Skeletal muscle satellite cell (primary cell): ENCODE measurements around the gene DTNB.
"Not testable (repeated sequence)": the region's sequence is repeated elsewhere in the genome, so short reads cannot be mapped to it uniquely, and the experiment has no call there.

Experiments
- H3K27me3 ChIP-seq: 2 replicates; pipeline ENCODE4 v1.7.0; 2013; ENCODE audit warnings: low read length; ENCODE audit not compliant: control insufficient read depth, insufficient read depth
- H3K36me3 ChIP-seq: 2 replicates; pipeline ENCODE4 v1.7.0; 2013; ENCODE audit warnings: mild to moderate bottlenecking, control low read depth, low read length; ENCODE audit not compliant: insufficient read depth
- H3K4me1 ChIP-seq: 2 replicates; pipeline ENCODE4 v1.7.0; 2013; ENCODE audit warnings: low read length; ENCODE audit not compliant: control insufficient read depth, insufficient read depth
- H3K4me2 ChIP-seq: 2 replicates; pipeline ENCODE4 v1.7.0; 2013; ENCODE audit warnings: mild to moderate bottlenecking, low read length
- H3K4me3 ChIP-seq: 2 replicates; pipeline ENCODE4 v1.7.0; 2013; ENCODE audit warnings: low read length
- H3K9ac ChIP-seq: 2 replicates; pipeline ENCODE4 v1.7.0; 2013; ENCODE audit warnings: mild to moderate bottlenecking, low read depth, low read length, moderate library complexity
- H3K9me3 ChIP-seq: replicated peaks from 2 replicates; pipeline ENCODE4 v1.7.0; 2013; ENCODE audit warnings: mild to moderate bottlenecking, control low read depth, low read length

Gene DTNB

DNA sequence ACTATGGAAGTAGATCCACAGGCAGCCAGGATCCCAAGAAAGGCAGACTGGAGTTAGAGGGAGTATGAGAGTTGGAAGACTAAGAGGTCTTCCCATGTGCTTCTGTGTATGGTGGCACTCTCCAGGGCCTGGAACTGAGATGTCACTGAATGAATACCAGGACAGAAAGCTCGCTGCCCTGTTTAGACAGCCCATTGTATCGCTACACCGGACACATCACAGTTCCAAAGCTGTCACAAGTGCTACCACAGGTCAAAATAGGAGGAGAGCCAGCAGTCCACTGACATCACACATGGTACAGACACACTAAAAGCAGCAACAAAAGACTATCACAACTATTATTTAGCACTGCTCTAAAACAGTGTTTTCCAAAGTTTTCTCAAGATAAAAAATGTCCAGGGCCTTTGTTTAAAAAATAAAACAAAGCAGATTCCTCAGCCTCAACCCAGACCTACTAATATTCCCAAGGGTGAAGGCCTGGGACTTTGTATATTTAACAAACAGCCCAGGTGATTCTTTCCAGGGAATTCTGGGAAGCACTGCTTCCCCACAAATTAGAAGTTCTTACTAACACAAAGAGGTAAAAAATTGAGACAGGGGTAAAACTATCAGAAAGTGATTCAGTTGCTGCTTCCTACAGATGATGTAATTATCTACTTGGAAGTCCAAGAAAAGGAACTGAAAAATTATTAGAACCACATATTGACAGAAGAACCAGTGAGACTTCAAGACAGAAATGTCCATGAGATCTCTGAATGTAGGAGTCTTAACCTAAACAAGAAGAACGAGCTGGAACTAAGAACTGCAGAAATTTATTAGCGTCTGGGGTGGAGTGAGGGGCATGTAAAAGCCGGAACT, 116.0 kb downstream of the DTNB start:
- Histone ChIP-seq H3K36me3 (no peaks in the 10 kb centered on the region), H3K27me3 (no peaks in the 10 kb centered on the region), H3K9me3 (no peaks in the 10 kb centered on the region), H3K4me1 (peaks cover 13% of the 10 kb centered on the region), H3K4me2 (no peak overlapping the region), H3K9ac (no peak overlapping the region), H3K4me3 (no peak overlapping the region)

DNA sequence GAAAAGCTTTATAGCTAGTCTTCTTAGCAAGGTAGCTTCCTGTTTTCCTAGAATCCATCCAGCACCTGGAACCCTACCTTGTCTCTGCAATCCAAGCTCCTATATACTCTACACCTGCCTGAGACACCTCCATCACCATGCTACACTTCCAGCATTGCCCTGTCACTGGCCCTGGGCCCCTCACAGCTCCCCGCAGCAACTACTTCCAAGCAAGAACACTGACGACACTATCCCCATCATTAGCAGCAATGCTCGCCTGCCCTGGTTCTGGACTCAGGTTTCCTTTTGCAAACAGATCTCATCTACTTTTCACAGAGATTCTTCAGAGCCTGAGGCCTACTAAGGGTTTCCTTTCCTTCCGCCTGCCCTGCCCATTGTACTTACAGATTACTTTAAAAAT, 121.1 kb downstream of the DTNB start:
- H3K4me1 ChIP-seq: no peaks in the 10 kb centered on the region
- H3K36me3 ChIP-seq: no peaks in the 10 kb centered on the region
- H3K9me3 ChIP-seq: no peaks in the 10 kb centered on the region
- H3K4me2 ChIP-seq: no peak overlapping the region
- H3K9ac ChIP-seq: no peak overlapping the region
- H3K4me3 ChIP-seq: no peak overlapping the region
- H3K27me3 ChIP-seq: no peaks in the 10 kb centered on the region

DNA sequence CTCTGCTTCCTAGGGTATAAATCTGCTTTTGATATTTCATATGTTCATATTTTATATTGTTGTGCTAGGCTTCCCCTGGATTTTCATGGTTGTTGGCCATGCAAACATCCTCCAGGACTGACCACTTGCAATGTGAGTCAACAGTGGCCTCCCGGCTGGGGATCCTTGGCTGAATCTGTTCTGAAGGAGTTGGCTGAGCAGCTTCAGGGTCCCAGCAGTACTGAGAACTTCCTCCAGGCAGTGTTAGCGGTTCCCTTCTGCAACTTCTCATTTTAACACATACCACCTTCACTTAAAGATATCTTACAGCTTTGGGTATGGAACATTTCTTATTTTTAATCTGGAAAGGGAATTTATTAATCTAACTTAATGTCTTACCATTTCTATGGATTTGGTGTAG, 122.1 kb downstream of the DTNB start:
- no peak overlapping the region for H3K9ac ChIP-seq
- H3K9me3 ChIP-seq: no peaks in the 10 kb centered on the region
- H3K4me2 ChIP-seq: no peak overlapping the region
- no peaks in the 10 kb centered on the region for H3K36me3 ChIP-seq
- no peaks in the 10 kb centered on the region for H3K4me1 ChIP-seq
- no peak overlapping the region for H3K4me3 ChIP-seq
- no peaks in the 10 kb centered on the region for H3K27me3 ChIP-seq

GRCh38 chr2:25549571-25549970, 123.8 kb downstream of the DTNB start:
- H3K4me2 ChIP-seq, H3K4me1 ChIP-seq, H3K9ac ChIP-seq, H3K27me3 ChIP-seq, H3K36me3 ChIP-seq, H3K9me3 ChIP-seq, H3K4me3 ChIP-seq: not testable (repeated sequence)

GRCh38 chr2:25548601-25549000, 124.8 kb downstream of the DTNB start:
- Histone ChIP-seq H3K4me3 (no peak overlapping the region), H3K4me1 (no peaks in the 10 kb centered on the region)

GRCh38 chr2:25546852-25547251, 126.5 kb downstream of the DTNB start:
- no peaks in the 10 kb centered on the region for H3K9me3 ChIP-seq
- no peak overlapping the region for H3K4me2 ChIP-seq
- H3K36me3 ChIP-seq: no peaks in the 10 kb centered on the region
- H3K4me1 ChIP-seq: no peaks in the 10 kb centered on the region
- no peak overlapping the region for H3K9ac ChIP-seq
- no peaks in the 10 kb centered on the region for H3K27me3 ChIP-seq
- no peak overlapping the region for H3K4me3 ChIP-seq

More at GRCh38 chr2:25548601-25549000, 124.8 kb downstream of the DTNB start:
- H3K4me2 ChIP-seq: no peak overlapping the region
- no peaks in the 10 kb centered on the region for H3K27me3 ChIP-seq
- no peaks in the 10 kb centered on the region for H3K9me3 ChIP-seq
- no peak overlapping the region for H3K9ac ChIP-seq
- H3K36me3 ChIP-seq: no peaks in the 10 kb centered on the region

DNA sequence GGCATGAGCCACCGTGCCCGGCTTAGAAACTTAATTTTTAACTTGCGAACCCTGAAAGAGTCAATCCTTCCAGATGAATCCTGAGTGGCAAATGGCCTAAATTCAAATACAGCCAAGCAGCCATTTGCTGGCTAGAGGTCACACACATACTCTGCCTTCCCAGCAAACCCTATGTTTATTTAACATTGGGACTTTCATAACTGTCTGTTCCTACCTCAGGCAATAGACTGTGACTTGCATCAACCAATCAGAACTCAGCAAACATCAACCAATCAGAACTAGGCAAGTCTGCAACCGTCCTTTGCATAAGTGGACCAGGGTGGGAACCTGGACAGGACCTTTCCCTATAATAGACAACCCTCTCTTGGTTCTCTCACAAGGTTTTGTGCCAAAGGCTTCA, 127.5 kb downstream of the DTNB start:
- no peak overlapping the region for H3K9ac ChIP-seq
- no peaks in the 10 kb centered on the region for H3K9me3 ChIP-seq
- H3K27me3 ChIP-seq: no peaks in the 10 kb centered on the region
- no peaks in the 10 kb centered on the region for H3K4me1 ChIP-seq
- H3K36me3 ChIP-seq: no peaks in the 10 kb centered on the region
- no peak overlapping the region for H3K4me3 ChIP-seq
- H3K4me2 ChIP-seq: no peak overlapping the region

DNA sequence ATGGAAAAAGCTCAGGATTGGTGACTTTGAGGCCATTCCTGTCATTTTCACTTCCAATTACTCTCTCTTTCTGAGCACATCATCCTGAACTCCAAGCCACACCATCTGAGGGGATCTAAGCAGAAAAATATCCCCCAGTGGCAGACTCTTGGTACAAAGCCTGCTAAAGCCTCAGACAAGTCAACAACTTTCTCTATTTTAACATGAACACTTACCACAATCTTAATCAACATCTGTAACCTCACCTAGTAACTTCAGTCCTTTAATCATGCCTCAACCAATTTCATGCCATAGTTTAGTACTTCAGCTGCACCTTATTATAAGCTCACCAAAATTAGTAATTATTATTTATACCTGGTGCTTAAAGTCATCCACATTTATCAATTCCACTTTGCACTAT, 128.9 kb downstream of the DTNB start:
- H3K9me3 ChIP-seq: no peaks in the 10 kb centered on the region
- no peak overlapping the region for H3K4me2 ChIP-seq
- H3K4me3 ChIP-seq: no peak overlapping the region
- no peaks in the 10 kb centered on the region for H3K36me3 ChIP-seq
- H3K4me1 ChIP-seq: no peaks in the 10 kb centered on the region
- no peaks in the 10 kb centered on the region for H3K27me3 ChIP-seq
- H3K9ac ChIP-seq: no peak overlapping the region

DNA sequence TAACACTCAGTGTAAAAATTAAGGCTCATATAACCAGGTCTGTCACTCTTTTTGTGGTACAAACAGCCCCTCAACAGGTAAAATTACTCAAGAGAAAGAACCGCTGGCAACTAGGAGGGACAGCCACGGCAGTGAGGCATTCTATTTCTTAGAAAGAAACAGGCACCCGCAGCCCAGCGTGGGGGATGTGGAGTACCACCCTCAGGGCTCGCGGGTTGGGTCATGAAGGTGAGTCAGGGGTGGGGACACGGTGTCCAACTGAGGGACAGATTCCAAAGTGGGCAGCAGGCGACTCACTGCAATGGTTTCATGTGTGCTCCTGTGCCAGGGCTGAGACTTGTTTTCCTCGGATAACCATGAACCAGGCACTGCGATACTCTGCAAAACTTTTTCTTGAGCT, 129.4 kb downstream of the DTNB start:
- Histone ChIP-seq H3K27me3 (no peaks in the 10 kb centered on the region), H3K36me3 (no peaks in the 10 kb centered on the region), H3K4me3 (no peak overlapping the region), H3K9me3 (no peaks in the 10 kb centered on the region), H3K9ac (no peak overlapping the region), H3K4me1 (no peaks in the 10 kb centered on the region), H3K4me2 (no peak overlapping the region)

GRCh38 chr2:25541378-25541777, 132.0 kb downstream of the DTNB start:
- H3K4me3 ChIP-seq: no peak overlapping the region
- H3K9ac ChIP-seq: no peak overlapping the region
- no peaks in the 10 kb centered on the region for H3K9me3 ChIP-seq
- no peak overlapping the region for H3K4me2 ChIP-seq
- no peaks in the 10 kb centered on the region for H3K27me3 ChIP-seq
- no peaks in the 10 kb centered on the region for H3K36me3 ChIP-seq
- no peaks in the 10 kb centered on the region for H3K4me1 ChIP-seq

- H3K4me1 ChIP-seq: no peaks in the 10 kb centered on the region
- no peaks in the 10 kb centered on the region for H3K36me3 ChIP-seq
- H3K27me3 ChIP-seq: no peaks in the 10 kb centered on the region
- H3K9me3 ChIP-seq: no peaks in the 10 kb centered on the region
- no peak overlapping the region for H3K4me3 ChIP-seq
- no peak overlapping the region for H3K9ac ChIP-seq
- H3K4me2 ChIP-seq: no peak overlapping the region
Measured at GRCh38 chr2:25539136-25539535, 134.2 kb downstream of the DTNB start.

DNA sequence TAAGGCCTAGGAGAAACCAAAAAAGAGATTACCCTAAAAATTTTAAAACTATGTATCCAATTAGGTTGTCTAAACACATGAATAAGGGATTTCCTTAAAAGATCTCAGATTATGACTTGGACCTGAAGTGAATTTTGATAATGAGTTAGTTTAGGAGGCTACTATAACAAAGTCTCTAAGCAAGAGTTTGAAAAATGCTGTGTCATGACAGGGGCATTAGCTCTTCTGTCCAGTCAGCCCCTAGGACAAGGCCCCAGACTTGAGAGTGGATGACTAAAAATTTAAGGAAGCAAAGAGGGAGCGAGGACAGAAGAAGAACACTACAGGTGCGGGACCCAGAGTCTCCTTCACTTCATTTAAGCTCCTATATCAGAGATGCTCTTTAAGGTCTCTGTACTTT, 135.9 kb downstream of the DTNB start:
- Histone ChIP-seq H3K4me1 (no peaks in the 10 kb centered on the region), H3K9ac (no peak overlapping the region), H3K9me3 (no peaks in the 10 kb centered on the region), H3K4me2 (no peak overlapping the region), H3K27me3 (no peaks in the 10 kb centered on the region), H3K4me3 (no peak overlapping the region), H3K36me3 (no peaks in the 10 kb centered on the region)
